Measurements from ENCODE around the gene EGFLAM. TPM values are rescaled to one million over a fixed set of nuclear protein-coding genes. Genes with fewer than 3 reads are reported as not detected.

The EGFLAM gene
- total RNA-seq, 4 donors from 2014 or later, result 1.8 to 3.9 (median 3.0) TPM

- no peak for DNase-seq (ENCODE audit: low spot score in 2 of 2)
- peaks cover 42% of the 10 kb centered on the region for H3K4me1 ChIP-seq
These were observed 205.5 kb downstream of the EGFLAM start for GRCh38 chr5:38463634-38464521.

DNA sequence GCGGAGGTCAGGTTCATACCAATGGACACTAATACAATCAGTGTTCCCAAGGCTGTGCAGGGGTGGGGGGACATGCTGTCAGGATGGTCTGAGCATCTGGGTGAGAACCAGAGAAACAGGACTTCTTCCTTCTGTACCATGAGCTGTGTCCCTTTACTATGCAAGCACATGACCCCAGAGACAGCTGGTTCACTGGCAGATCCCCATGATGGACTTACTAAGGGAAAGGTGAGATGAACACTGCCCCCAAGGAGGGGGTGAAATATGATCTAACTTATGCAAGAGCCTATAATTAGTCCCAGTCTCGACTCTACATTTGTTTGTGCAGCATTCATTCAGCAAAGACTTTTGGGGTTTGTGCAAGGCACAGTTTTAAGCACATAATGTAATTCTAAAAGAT, 206.7 kb downstream of the EGFLAM start:
- Histone ChIP-seq H3K36me3 (no peaks in the 10 kb centered on the region), H3K9me3 (no peaks in the 10 kb centered on the region), H3K4me3 (no peak overlapping the region), H3K27me3 (no peaks in the 10 kb centered on the region), H3K4me1 (peaks cover 51% of the 10 kb centered on the region), H3K27ac (no peak overlapping the region)
- 71% methylated on average over 2 of the region's 2 CpGs for WGBS
- DNase-seq (ENCODE audit: low spot score in 2 of 2), result no peak
- no peak for TF ChIP-seq POLR2A (IDR thresholded peaks at IDR 0.05)
- TF ChIP-seq EP300 (IDR thresholded peaks at IDR 0.05), result no peak
- TF ChIP-seq CTCF (IDR thresholded peaks at IDR 0.05), result no peak
- TF ChIP-seq POLR2AphosphoS5 (IDR thresholded peaks at IDR 0.05), result no peak

More at GRCh38 chr5:38463634-38464521, 205.5 kb downstream of the EGFLAM start:
- WGBS, result 52% methylated on average over 10 of the region's 10 CpGs
- Histone ChIP-seq H3K9me3 (no peaks in the 10 kb centered on the region), H3K36me3 (no peaks in the 10 kb centered on the region), H3K4me3 (no peak overlapping the region), H3K27me3 (no peaks in the 10 kb centered on the region), H3K27ac (no peak overlapping the region)
- TF ChIP-seq CTCF (IDR thresholded peaks at IDR 0.05) (no peak), POLR2A (IDR thresholded peaks at IDR 0.05) (no peak), POLR2AphosphoS5 (IDR thresholded peaks at IDR 0.05) (peak in 1 of 3 donors; percentile 70)

GRCh38 chr5:38465702-38466423, 207.5 kb downstream of the EGFLAM start:
- DNase-seq (ENCODE audit: low spot score in 2 of 2), result no peak
- H3K36me3 ChIP-seq, result no peaks in the 10 kb centered on the region
- 75% methylated on average over 9 of the region's 9 CpGs for WGBS

GRCh38 chr5:38466424-38467189, 208.2 kb downstream of the EGFLAM start:
- no peak for TF ChIP-seq POLR2A (IDR thresholded peaks at IDR 0.05)
- TF ChIP-seq EP300 (IDR thresholded peaks at IDR 0.05), result no peak
- no peak for TF ChIP-seq POLR2AphosphoS5 (IDR thresholded peaks at IDR 0.05)
- no peak for TF ChIP-seq CTCF (IDR thresholded peaks at IDR 0.05)
- Histone ChIP-seq H3K27ac (peak overlapping the region; percentile 84), H3K9me3 (no peaks in the 10 kb centered on the region), H3K36me3 (no peaks in the 10 kb centered on the region), H3K4me1 (peaks cover 51% of the 10 kb centered on the region), H3K4me3 (no peak overlapping the region), H3K27me3 (no peaks in the 10 kb centered on the region)
- 55% methylated on average over 16 of the region's 24 CpGs for WGBS
- DNase-seq (ENCODE audit: low spot score in 2 of 2), result peak; percentile 86 to 87

More at GRCh38 chr5:38465702-38466423, 207.5 kb downstream of the EGFLAM start:
- Histone ChIP-seq H3K4me3 (no peak overlapping the region), H3K27me3 (no peaks in the 10 kb centered on the region), H3K27ac (peak overlapping the region; percentile 84), H3K9me3 (no peaks in the 10 kb centered on the region), H3K4me1 (peaks cover 51% of the 10 kb centered on the region)
- no peak for TF ChIP-seq POLR2A (IDR thresholded peaks at IDR 0.05)
- TF ChIP-seq EP300 (IDR thresholded peaks at IDR 0.05), result no peak
- no peak for TF ChIP-seq POLR2AphosphoS5 (IDR thresholded peaks at IDR 0.05)

GRCh38 chr5:38467353-38468040, 209.1 kb downstream of the EGFLAM start:
- DNase-seq (ENCODE audit: low spot score in 2 of 2), result peak in 1 of 2 donors; percentile 74
- H3K9me3 ChIP-seq, result no peaks in the 10 kb centered on the region
- H3K27me3 ChIP-seq, result no peaks in the 10 kb centered on the region
- 52% methylated on average over 22 of the region's 22 CpGs for WGBS
- H3K27ac ChIP-seq, result peak overlapping the region; percentile 84
- no peak overlapping the region for H3K4me3 ChIP-seq
- no peaks in the 10 kb centered on the region for H3K36me3 ChIP-seq
- TF ChIP-seq CTCF (IDR thresholded peaks at IDR 0.05) (no peak), EP300 (IDR thresholded peaks at IDR 0.05) (no peak), POLR2AphosphoS5 (IDR thresholded peaks at IDR 0.05) (no peak), POLR2A (IDR thresholded peaks at IDR 0.05) (no peak)
- peaks cover 51% of the 10 kb centered on the region for H3K4me1 ChIP-seq
